DND-41 (cell line): ENCODE results near the gene SEC61A1.

Experiments
- ATAC-seq: fragments of 200-7000 bp; cut with Tn5 transposase; 3 replicates; pipeline ENCODE4 v1.9.1; 2021; ENCODE audit warnings: low read depth; ENCODE audit not compliant: insufficient read depth
- DNase-seq: peaks from one replicate; pipeline ENCODE4 v3.0.0-alpha.2; 2020
- H2AFZ ChIP-seq: 2 replicates; pipeline ENCODE4 v1.6.0; 2012; ENCODE audit warnings: low read depth, low read length
- H3K27ac ChIP-seq: 2 replicates; pipeline ENCODE4 v1.5.1; 2012; ENCODE audit warnings: low read length, inconsistent platforms
- H3K27me3 ChIP-seq: fragments of 200-600 bp; sonication (generic); 2 replicates; pipeline ENCODE4 v1.6.0; 2012; ENCODE audit warnings: low read length, mild to moderate bottlenecking, inconsistent platforms; ENCODE audit not compliant: insufficient read depth, poor library complexity
- H3K36me3 ChIP-seq: 2 replicates; pipeline ENCODE4 v1.5.1; 2012; ENCODE audit warnings: low read length, inconsistent platforms; ENCODE audit not compliant: insufficient read depth
- H3K4me1 ChIP-seq: 2 replicates; pipeline ENCODE4 v1.5.1; 2012; ENCODE audit warnings: mild to moderate bottlenecking, low read length; ENCODE audit not compliant: insufficient read depth
- H3K4me2 ChIP-seq: 2 replicates; pipeline ENCODE4 v1.6.0; 2012; ENCODE audit warnings: mild to moderate bottlenecking, moderate library complexity, low read length, inconsistent platforms; ENCODE audit not compliant: insufficient read depth
- H3K4me3 ChIP-seq, 2 experiments: fragments of 200-600 bp in 1 of 2; shearing (Covaris generic) in 1 of 2; 2 replicates each; pipeline ENCODE4 v1.5.1; 2012 to 2016; ENCODE audit warnings: inconsistent platforms in 2 of 2, low read length in 2 of 2, mild to moderate bottlenecking in 2 of 2, low read depth in 1 of 2, moderate library complexity in 1 of 2
- H3K79me2 ChIP-seq: 2 replicates; pipeline ENCODE4 v1.6.0; 2012; ENCODE audit warnings: low read length, inconsistent platforms; ENCODE audit not compliant: insufficient read depth
- H3K9ac ChIP-seq: 2 replicates; pipeline ENCODE4 v1.6.0; 2012; ENCODE audit warnings: low read depth, mild to moderate bottlenecking, inconsistent platforms, low read length, moderate library complexity
- H3K9me3 ChIP-seq: 2 replicates; pipeline ENCODE4 v1.5.1; 2012; ENCODE audit warnings: low read length, moderate library complexity, mild to moderate bottlenecking, inconsistent platforms; ENCODE audit not compliant: insufficient read depth, severe bottlenecking
- H4K20me1 ChIP-seq: 2 replicates; pipeline ENCODE4 v1.6.0; 2012; ENCODE audit warnings: low read length; ENCODE audit not compliant: insufficient read depth
- CTCF ChIP-seq: IDR thresholded peaks from 2 replicates; pipeline ENCODE4 v1.5.1; 2012; ENCODE audit warnings: borderline replicate concordance, low read length, moderate library complexity, mild to moderate bottlenecking; ENCODE audit not compliant: poor library complexity, severe bottlenecking; ENCODE audit errors: extremely low read depth
- EZH2 ChIP-seq: IDR thresholded peaks from 3 replicates; pipeline ENCODE4 v1.6.1; 2012; ENCODE audit warnings: borderline replicate concordance, low read depth, mild to moderate bottlenecking, moderate library complexity, low read length, inconsistent platforms; ENCODE audit not compliant: severe bottlenecking

Gene SEC61A1

GRCh38 chr3:128075522-128076482, 23.6 kb downstream of the SEC61A1 start:
- no peak for TF ChIP-seq EZH2
- TF ChIP-seq CTCF = peak; percentile 39
- ATAC-seq (no peak), DNase-seq (no peak)
- peaks cover 68% of the 10 kb centered on the region for H4K20me1 ChIP-seq
- no peaks in the 10 kb centered on the region for H3K4me1 ChIP-seq
- peaks cover 30% of the 10 kb centered on the region for H3K79me2 ChIP-seq
- H3K27me3 ChIP-seq = no peaks in the 10 kb centered on the region
- H3K27ac ChIP-seq = no peak overlapping the region
- no peak overlapping the region for H3K4me3 ChIP-seq
- H3K4me2 ChIP-seq = no peak overlapping the region
- H2AFZ ChIP-seq = no peak overlapping the region
- no peak overlapping the region for H3K9ac ChIP-seq
- H3K36me3 ChIP-seq = peaks cover 94% of the 10 kb centered on the region
- no peaks in the 10 kb centered on the region for H3K9me3 ChIP-seq

GRCh38 chr3:128076483-128077201, 24.4 kb downstream of the SEC61A1 start:
- Histone ChIP-seq H2AFZ (no peak overlapping the region), H3K79me2 (peaks cover 23% of the 10 kb centered on the region; the same call in 1 of the 2 replicates), H3K4me3 (no peak overlapping the region), H3K4me1 (no peaks in the 10 kb centered on the region), H4K20me1 (peaks cover 61% of the 10 kb centered on the region), H3K36me3 (peaks cover 94% of the 10 kb centered on the region), H3K9me3 (no peaks in the 10 kb centered on the region), H3K9ac (no peak overlapping the region), H3K4me2 (no peak overlapping the region), H3K27ac (no peak overlapping the region), H3K27me3 (no peaks in the 10 kb centered on the region)
- DNase-seq (no peak), ATAC-seq (no peak)
- no peak for TF ChIP-seq CTCF
- no peak for TF ChIP-seq EZH2

GRCh38 chr3:128077202-128077624, 25.0 kb downstream of the SEC61A1 start:
- TF ChIP-seq CTCF = no peak
- no peak for TF ChIP-seq EZH2
- DNase-seq = no peak
- Histone ChIP-seq H3K36me3 (peaks cover 94% of the 10 kb centered on the region), H3K4me3 (no peak overlapping the region), H3K27ac (no peak overlapping the region), H3K79me2 (peaks cover 17% of the 10 kb centered on the region; the same call in 1 of the 2 replicates), H3K9me3 (no peaks in the 10 kb centered on the region), H3K27me3 (no peaks in the 10 kb centered on the region), H4K20me1 (peaks cover 56% of the 10 kb centered on the region), H3K4me1 (no peaks in the 10 kb centered on the region), H3K4me2 (no peak overlapping the region), H3K9ac (no peak overlapping the region), H2AFZ (no peak overlapping the region)
- no peak for ATAC-seq
